Heart right ventricle (tissue), 16 donors: ENCODE data around the gene IQCB1. TPM values are rescaled to one million over a fixed set of nuclear protein-coding genes. Genes with fewer than 3 reads are reported as not detected.
"Not testable (repeated sequence)": the region's sequence is repeated elsewhere in the genome, so short reads cannot be mapped to it uniquely, and the experiment has no call there.

ENCODE experiments used
- ATAC-seq, 8 donors: fragments of 200-7000 bp; cut with Tn5 transposase; one replicate each; pipeline ENCODE4 v1.9.1; 2020; ENCODE audit warnings: mild to moderate bottlenecking in 8 of 8, moderate library complexity in 8 of 8, moderate number of reproducible peaks in 1 of 8
- DNase-seq, 2 donors: peaks; one replicate each; pipeline ENCODE4 v3.0.0-alpha.2; 2020
- H3K27ac ChIP-seq, 10 donors: fragments of 200-600 bp; sonication (generic) in 2 of 10; one replicate each; pipeline versions ENCODE4 v1.5.0 to v1.8.0; 2020 to 2022; ENCODE audit warnings: mild to moderate bottlenecking in 3 of 10
- H3K27me3 ChIP-seq, 7 donors: fragments of 200-600 bp; one replicate each; pipeline ENCODE4 v1.8.0; 2021 to 2022; ENCODE audit warnings: mild to moderate bottlenecking in 2 of 7
- H3K36me3 ChIP-seq, 9 donors: fragments of 200-600 bp; sonication (generic) in 1 of 9; one replicate each; pipeline versions ENCODE4 v1.5.0 to v1.8.0; 2020 to 2022; ENCODE audit warnings: mild to moderate bottlenecking in 2 of 9
- H3K4me1 ChIP-seq, 9 donors: fragments of 200-600 bp; sonication (generic) in 1 of 9; one replicate each; pipeline versions ENCODE4 v1.5.0 to v1.8.0; 2020 to 2022; ENCODE audit warnings: mild to moderate bottlenecking in 4 of 9
- H3K4me3 ChIP-seq, 10 donors: fragments of 200-600 bp; sonication (generic) in 2 of 10; one replicate each; pipeline versions ENCODE4 v1.5.0 to v1.8.0; 2020 to 2022; ENCODE audit warnings: mild to moderate bottlenecking in 7 of 10, moderate library complexity in 2 of 10
- H3K9me3 ChIP-seq, 11 donors: fragments of 200-600 bp in 10 of 11; sonication (generic) in 2 of 11; one replicate each; pipeline versions ENCODE4 v1.5.0 to v1.8.0; 2013 to 2022; ENCODE audit warnings: mild to moderate bottlenecking in 2 of 11, control low read depth in 1 of 11, moderate library complexity in 1 of 11
- CTCF ChIP-seq, 9 donors: fragments of 200-600 bp; sonication (generic) in 2 of 9; IDR thresholded peaks; one replicate each; pipeline versions ENCODE4 v1.5.0 to v1.8.0; 2021 to 2022; ENCODE audit warnings: antibody characterized with exemption in 9 of 9, mild to moderate bottlenecking in 5 of 9, moderate library complexity in 1 of 9
- WGBS, 2 donors: extraction: QIAGEN DNeasy Blood & Tissue Kit; methylation state at CpG; one replicate each; pipeline ENCODE4 v1.1.7; 2013; ENCODE audit warnings: inconsistent platforms in 1 of 2; 5-methylcytosine and 5-hydroxymethylcytosine counted together
- intact Hi-C, 10 donors: fragments of 100-400 bp; cut with DNase I; formaldehyde crosslinking; loops; one replicate each; pipeline versions ENCODE4 v1.11.1 to v1.14.2; 2022
- polyA plus RNA-seq, 2 donors: library from polyadenylated mRNA; stranded (reverse); fragments of 200-250 nt; gene quantifications; one replicate each; pipeline ENCODE4 v1.2.3, GENCODE V29; 2013
- total RNA-seq, 10 donors: library from RNA; stranded (reverse); fragmentation: NEBNext Ultra II Directional in 3 of 10; extraction: Animal tissue kit (Norgen Biotek cat#: 25700) in 3 of 10; gene quantifications; one replicate each; pipeline versions ENCODE4 v1.2.1 to v1.2.4, GENCODE V29; 2021 to 2023
- donor health status: Arrhythmogenic right ventricular cardiomyopathy.
- donor health status: ischemic (EF 13 %, LVEDD 7.1; RV severe dilation, severe dysfunction).
- donor health status: healthy with polysubstance abuse.
- donor health status: DM: no; HTN: yes; CAD: no.
- donor health status: DM: no; HTN: no; CAD: no.
- donor health status: ischemic (EF 25% LVEDD 6.9; RV normal size, moderate dysfunction).
- donor health status: ischemic (EF 25% LVEDD 5.7; RV mildly dilated, moderate dysfunction).
- donor health status: healthy.
- donor health status: DM: yes; HTN: yes; CAD: no.
- donor health status: Ischemic cardiomyopathy.
- donor health status: ischemic (EF 35%, LVEDD 5.7; RV mildly dilated, moderate dysfunction).
- donor health status: nonischemic (EF 11% LVEDD 7.7; RV severe dilation, severe dysfunction).
- donor health status: DM: yes; HTN: yes; CAD: no.
- donor health status: PGD.
- donor health status: ischemic (EF 29% LVEDD 5.4; RV normal size, mild dysfunction).
- donor health status: nonischemic (EF 23%, LVEDD 6.1; RV moderate dilation, normal function).

The IQCB1 gene
- total and polyA plus RNA-seq, 12 donors: 4.9 to 9.9 (median 7.1) TPM

- TF ChIP-seq CTCF (IDR thresholded peaks at IDR 0.05): no peak
- H3K27me3 ChIP-seq: no peaks in the 10 kb centered on the region
- H3K27ac ChIP-seq: no peak overlapping the region
- intact Hi-C loops: no loop called here
- DNase-seq (no peak), ATAC-seq (no peak)
- peaks cover 0 to 98% (median 19%) of the 10 kb centered on the region in 9 donors for H3K36me3 ChIP-seq
- no peak overlapping the region for H3K4me3 ChIP-seq
- H3K4me1 ChIP-seq: peaks cover 0 to 5% (median 0%) of the 10 kb centered on the region in 9 donors
- no peaks in the 10 kb centered on the region for H3K9me3 ChIP-seq
- 98% methylated on average over 7 of the region's 7 CpGs for WGBS, 2 donors
Measured at GRCh38 chr3:121781611-121782010, 53.2 kb downstream of the IQCB1 start.

- intact Hi-C loops, DNase-seq, H3K4me1 ChIP-seq, H3K4me3 ChIP-seq, H3K27ac ChIP-seq, H3K9me3 ChIP-seq, ATAC-seq, H3K27me3 ChIP-seq: not testable (repeated sequence)
- H3K36me3 ChIP-seq: peaks cover 0 to 100% (median 37%) of the 10 kb centered on the region in 9 donors
- WGBS, 2 donors: 99% methylated on average over 4 of the region's 4 CpGs
Measured at GRCh38 chr3:121775095-121775494, 59.8 kb downstream of the IQCB1 start.

GRCh38 chr3:121769246-121769645 lies 65.6 kb downstream of the IQCB1 start:
- DNase-seq (no peak), ATAC-seq (no peak)
- no peak overlapping the region for H3K27ac ChIP-seq
- intact Hi-C loops: no loop called here
- 100% methylated on average over 1 of the region's 1 CpG for WGBS, 2 donors
- H3K4me1 ChIP-seq: no peaks in the 10 kb centered on the region
- no peak for TF ChIP-seq CTCF (IDR thresholded peaks at IDR 0.05)
- H3K9me3 ChIP-seq: no peaks in the 10 kb centered on the region
- H3K4me3 ChIP-seq: no peak overlapping the region
- no peaks in the 10 kb centered on the region for H3K27me3 ChIP-seq
- H3K36me3 ChIP-seq: peaks cover 0 to 60% (median 24%) of the 10 kb centered on the region in 9 donors

GRCh38 chr3:121768452-121768851 lies 66.4 kb downstream of the IQCB1 start:
- Histone ChIP-seq H3K27me3 (no peaks in the 10 kb centered on the region), H3K4me1 (no peaks in the 10 kb centered on the region), H3K36me3 (peaks cover 0 to 53% (median 24%) of the 10 kb centered on the region in 9 donors), H3K27ac (no peak overlapping the region), H3K4me3 (no peak overlapping the region), H3K9me3 (no peaks in the 10 kb centered on the region)
- intact Hi-C loops: no loop called here
- TF ChIP-seq CTCF (IDR thresholded peaks at IDR 0.05): no peak
- no peak for ATAC-seq
- no peak for DNase-seq
- 97% methylated on average over 2 of the region's 2 CpGs for WGBS, 2 donors

GRCh38 chr3:121759541-121760202 lies 75.2 kb downstream of the IQCB1 start:
- DNase-seq (peak in 1 of 2 donors; percentile 10), ATAC-seq (no peak)
- WGBS, 2 donors: 67 to 70% methylated on average over 3 of the region's 3 CpGs
- no peak for TF ChIP-seq CTCF (IDR thresholded peaks at IDR 0.05)
- peak overlapping the region in 1 of 10 donors; percentile 23 for H3K27ac ChIP-seq
- no peak overlapping the region for H3K4me3 ChIP-seq
- H3K9me3 ChIP-seq: no peaks in the 10 kb centered on the region
- no peaks in the 10 kb centered on the region for H3K27me3 ChIP-seq
- H3K4me1 ChIP-seq: peaks cover 0 to 23% (median 2%) of the 10 kb centered on the region in 9 donors
- no peaks in the 10 kb centered on the region for H3K36me3 ChIP-seq
- intact Hi-C loops: loop anchor here in 2 of 10 donors (10.0 kb wide), 1 partner anchor 215 kb away; the partner anchor contains the start of gene POLQ (in 2 of the 2)
